Measurements from ENCODE around the gene KCTD20.

Gene KCTD20

GRCh38 chr6:36492092-36492491 is 49.3 kb downstream of the KCTD20 start:
- in situ Hi-C loops (cut with MboI; ENCODE audit: low sequenced_read_pairs), result no loop called here

- in situ Hi-C loops (cut with MboI; ENCODE audit: low sequenced_read_pairs), result no loop called here
These were observed 49.8 kb downstream of the KCTD20 start for GRCh38 chr6:36492621-36493020.

GRCh38 chr6:36493319-36493718 is 50.5 kb downstream of the KCTD20 start:
- in situ Hi-C loops (cut with MboI; ENCODE audit: low sequenced_read_pairs), result no loop called here

GRCh38 chr6:36493859-36494258 is 51.1 kb downstream of the KCTD20 start:
- in situ Hi-C loops (cut with MboI; ENCODE audit: low sequenced_read_pairs), result no loop called here

GRCh38 chr6:36495086-36495485 is 52.3 kb downstream of the KCTD20 start:
- in situ Hi-C loops (cut with MboI; ENCODE audit: low sequenced_read_pairs), result no loop called here

GRCh38 chr6:36499918-36500317 is 57.1 kb downstream of the KCTD20 start:
- in situ Hi-C loops (cut with MboI; ENCODE audit: low sequenced_read_pairs), result no loop called here

GRCh38 chr6:36501686-36502085 is 58.9 kb downstream of the KCTD20 start:
- in situ Hi-C loops (cut with MboI; ENCODE audit: low sequenced_read_pairs), result no loop called here

GRCh38 chr6:36504181-36504580 is 61.4 kb downstream of the KCTD20 start:
- in situ Hi-C loops (cut with MboI; ENCODE audit: low sequenced_read_pairs), result no loop called here

GRCh38 chr6:36504982-36505381 is 62.2 kb downstream of the KCTD20 start:
- in situ Hi-C loops (cut with MboI; ENCODE audit: low sequenced_read_pairs), result no loop called here

GRCh38 chr6:36505744-36506534 is 63.1 kb downstream of the KCTD20 start:
- in situ Hi-C loops (cut with MboI; ENCODE audit: low sequenced_read_pairs), result no loop called here

GRCh38 chr6:36506611-36507010 is 63.8 kb downstream of the KCTD20 start:
- in situ Hi-C loops (cut with MboI; ENCODE audit: low sequenced_read_pairs), result no loop called here

GRCh38 chr6:36508532-36508931 is 65.7 kb downstream of the KCTD20 start:
- in situ Hi-C loops (cut with MboI; ENCODE audit: low sequenced_read_pairs), result no loop called here

- in situ Hi-C loops (cut with MboI; ENCODE audit: low sequenced_read_pairs), result no loop called here
These were observed 67.6 kb downstream of the KCTD20 start for GRCh38 chr6:36510365-36510764.

GRCh38 chr6:36514554-36515456 is 72.0 kb downstream of the KCTD20 start:
- in situ Hi-C loops (cut with MboI; ENCODE audit: low sequenced_read_pairs), result no loop called here

GRCh38 chr6:36515844-36516243 is 73.0 kb downstream of the KCTD20 start:
- in situ Hi-C loops (cut with MboI; ENCODE audit: low sequenced_read_pairs), result no loop called here

GRCh38 chr6:36516559-36516958 is 73.8 kb downstream of the KCTD20 start:
- in situ Hi-C loops (cut with MboI; ENCODE audit: low sequenced_read_pairs), result no loop called here

- in situ Hi-C loops (cut with MboI; ENCODE audit: low sequenced_read_pairs), result no loop called here
These were observed 74.2 kb downstream of the KCTD20 start for GRCh38 chr6:36516988-36517387.

GRCh38 chr6:36517408-36517807 is 74.6 kb downstream of the KCTD20 start:
- in situ Hi-C loops (cut with MboI; ENCODE audit: low sequenced_read_pairs), result no loop called here

GRCh38 chr6:36519352-36519751 is 76.6 kb downstream of the KCTD20 start:
- in situ Hi-C loops (cut with MboI; ENCODE audit: low sequenced_read_pairs), result no loop called here

GRCh38 chr6:36523451-36523850 is 80.7 kb downstream of the KCTD20 start:
- in situ Hi-C loops (cut with MboI; ENCODE audit: low sequenced_read_pairs), result no loop called here

- in situ Hi-C loops (cut with MboI; ENCODE audit: low sequenced_read_pairs), result no loop called here
These were observed 81.2 kb downstream of the KCTD20 start for GRCh38 chr6:36523936-36524499.

GRCh38 chr6:36524871-36525270 is 82.1 kb downstream of the KCTD20 start:
- in situ Hi-C loops (cut with MboI; ENCODE audit: low sequenced_read_pairs), result no loop called here
